ENCODE results near the gene NOTCH2.
"Not testable (repeated sequence)": the region's sequence is repeated elsewhere in the genome, so short reads cannot be mapped to it uniquely, and the experiment has no call there.

NOTCH2 gene

DNA sequence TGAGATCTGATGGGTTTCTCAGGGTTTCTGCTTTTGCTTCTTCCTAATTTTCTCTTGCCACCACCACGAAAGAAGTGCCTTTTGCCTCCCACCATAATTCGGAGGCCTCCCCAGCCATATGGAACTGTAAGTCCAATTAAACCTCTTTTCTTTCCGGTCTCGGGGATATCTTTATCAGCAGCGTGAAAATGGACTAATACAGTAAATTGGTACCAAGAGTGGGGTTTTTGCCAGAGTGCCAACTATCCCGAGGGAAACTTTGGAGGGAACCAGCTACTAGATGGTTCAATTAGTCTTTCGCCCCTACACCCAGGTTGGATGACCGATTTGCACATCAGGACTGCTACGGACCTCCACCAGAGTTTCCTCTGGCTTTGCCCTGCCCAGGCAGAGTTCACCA is 68.4 kb downstream of the NOTCH2 start:
- H3K4me3 ChIP-seq; H3K4me1 ChIP-seq; H3K36me3 ChIP-seq (replicated peaks); in situ Hi-C loops (cut with MboI; ENCODE audit: low sequenced_read_pairs); H3K9me3 ChIP-seq; H3K27me3 ChIP-seq (ENCODE audit: low read depth); DNase-seq (ENCODE audit: low spot score in 2 of 2): not testable (repeated sequence)

GRCh38 chr1:119996731-119997312 is 72.6 kb downstream of the NOTCH2 start:
- H3K4me3 ChIP-seq; DNase-seq (ENCODE audit: low spot score in 2 of 2); in situ Hi-C loops (cut with MboI; ENCODE audit: low sequenced_read_pairs); H3K4me1 ChIP-seq; H3K27me3 ChIP-seq (ENCODE audit: low read depth); H3K36me3 ChIP-seq (replicated peaks); H3K9me3 ChIP-seq: not testable (repeated sequence)

- in situ Hi-C loops (cut with MboI; ENCODE audit: low sequenced_read_pairs); H3K4me1 ChIP-seq; H3K27me3 ChIP-seq (ENCODE audit: low read depth); DNase-seq (ENCODE audit: low spot score in 2 of 2); H3K4me3 ChIP-seq; H3K36me3 ChIP-seq (replicated peaks); H3K9me3 ChIP-seq: not testable (repeated sequence)
Observed at GRCh38 chr1:119995975-119996374, 73.5 kb downstream of the NOTCH2 start.

DNA sequence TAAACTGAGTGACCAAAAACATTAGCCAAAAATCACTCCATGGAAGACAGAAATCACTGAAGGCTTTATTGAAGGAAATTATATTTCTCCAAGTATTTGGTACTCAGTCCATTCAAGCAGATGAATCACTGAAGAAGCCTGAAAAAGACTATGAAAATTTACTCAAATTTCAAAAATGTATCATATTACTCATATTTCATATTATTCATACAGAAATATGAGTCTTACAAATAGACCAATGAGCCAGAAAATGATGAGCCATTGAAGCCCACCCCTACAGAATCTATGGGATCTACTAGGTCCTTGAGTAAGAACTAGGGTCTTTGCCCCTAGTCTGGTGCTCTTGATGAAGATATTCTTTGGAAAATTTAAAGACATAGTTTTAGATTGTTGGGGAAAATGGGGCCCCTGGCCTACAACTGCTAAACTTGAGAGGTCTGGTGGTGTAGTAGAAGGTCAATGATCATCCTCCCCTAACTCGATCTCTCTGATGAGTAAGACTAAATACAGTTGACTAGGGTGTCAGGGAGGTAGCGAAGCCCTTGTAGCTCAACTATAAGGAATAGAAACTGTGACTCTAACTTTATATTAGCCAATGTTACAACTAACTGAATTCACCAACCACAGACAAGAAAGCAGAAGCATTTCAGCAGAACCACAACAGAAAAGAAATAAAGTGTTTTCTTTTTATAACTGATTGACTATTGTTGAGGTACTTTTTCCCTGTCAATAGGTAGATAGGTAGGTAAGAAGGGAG is 81.0 kb downstream of the NOTCH2 start:
- Histone ChIP-seq H3K36me3 (replicated peaks) (peaks cover 7% of the 10 kb centered on the region; the same call in 1 of the 2 replicates), H3K9me3 (no peaks in the 10 kb centered on the region), H3K4me1 (no peaks in the 10 kb centered on the region), H3K4me3 (no peak overlapping the region), H3K27me3 (ENCODE audit: low read depth) (no peaks in the 10 kb centered on the region)
- in situ Hi-C loops (cut with MboI; ENCODE audit: low sequenced_read_pairs): no loop called here
- no peak for DNase-seq (ENCODE audit: low spot score in 2 of 2)

GRCh38 chr1:119987686-119988085 is 81.8 kb downstream of the NOTCH2 start:
- DNase-seq (ENCODE audit: low spot score in 2 of 2): no peak
- Histone ChIP-seq H3K27me3 (ENCODE audit: low read depth) (no peaks in the 10 kb centered on the region), H3K36me3 (replicated peaks) (peaks cover 7% of the 10 kb centered on the region; the same call in 1 of the 2 replicates), H3K9me3 (no peaks in the 10 kb centered on the region), H3K4me3 (no peak overlapping the region), H3K4me1 (no peaks in the 10 kb centered on the region)
- in situ Hi-C loops (cut with MboI; ENCODE audit: low sequenced_read_pairs): no loop called here

DNA sequence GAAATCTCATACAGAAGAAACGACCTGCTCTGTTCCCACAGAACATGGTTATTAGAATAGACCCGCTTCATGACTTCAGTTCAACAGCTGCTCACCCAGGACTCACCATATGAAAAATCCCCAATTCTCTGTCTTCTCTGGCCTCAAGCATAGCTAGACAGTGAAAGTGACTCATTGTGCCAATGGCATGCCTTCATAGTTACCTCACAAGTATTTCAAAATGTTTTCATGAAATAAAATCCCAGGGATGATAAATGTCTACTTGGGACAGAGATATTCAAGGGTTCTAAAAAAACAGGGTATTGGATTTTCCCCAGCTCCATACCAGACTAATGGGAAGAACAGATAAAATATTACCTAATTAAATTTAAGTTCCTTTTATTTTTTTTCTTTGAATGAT is 82.3 kb downstream of the NOTCH2 start:
- Histone ChIP-seq H3K4me1 (no peaks in the 10 kb centered on the region), H3K36me3 (replicated peaks) (peaks cover 7% of the 10 kb centered on the region; the same call in 1 of the 2 replicates), H3K9me3 (no peaks in the 10 kb centered on the region), H3K27me3 (ENCODE audit: low read depth) (no peaks in the 10 kb centered on the region), H3K4me3 (no peak overlapping the region)
- no peak for DNase-seq (ENCODE audit: low spot score in 2 of 2)
- in situ Hi-C loops (cut with MboI; ENCODE audit: low sequenced_read_pairs): no loop called here

DNA sequence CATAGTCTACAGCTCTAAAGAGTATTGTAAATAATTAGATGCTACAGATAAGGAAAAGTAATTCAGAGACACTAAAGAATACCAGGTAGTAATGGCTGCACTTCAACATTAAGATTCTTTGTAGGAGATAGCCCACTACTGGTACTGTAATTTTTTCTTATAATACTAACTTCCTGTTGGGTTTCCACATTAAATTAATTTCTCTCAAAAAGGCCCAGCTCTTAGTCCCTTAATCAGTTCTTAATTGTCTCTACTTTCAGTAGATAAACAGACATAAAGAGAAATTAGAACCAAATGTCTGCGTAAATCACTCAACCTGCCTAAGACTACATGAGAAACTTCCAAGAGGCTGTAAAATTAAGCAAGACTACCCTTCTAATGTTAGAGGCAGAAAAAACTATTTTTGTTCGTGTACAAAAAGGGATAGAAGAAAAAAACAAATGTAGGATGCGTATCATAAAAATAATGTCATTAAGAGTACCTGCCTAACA is 83.4 kb downstream of the NOTCH2 start:
- Histone ChIP-seq H3K27me3 (ENCODE audit: low read depth) (no peaks in the 10 kb centered on the region), H3K36me3 (replicated peaks) (peaks cover 7% of the 10 kb centered on the region; the same call in 1 of the 2 replicates), H3K4me3 (no peak overlapping the region), H3K4me1 (no peaks in the 10 kb centered on the region), H3K9me3 (no peaks in the 10 kb centered on the region)
- in situ Hi-C loops (cut with MboI; ENCODE audit: low sequenced_read_pairs): no loop called here
- DNase-seq (ENCODE audit: low spot score in 2 of 2): no peak

DNA sequence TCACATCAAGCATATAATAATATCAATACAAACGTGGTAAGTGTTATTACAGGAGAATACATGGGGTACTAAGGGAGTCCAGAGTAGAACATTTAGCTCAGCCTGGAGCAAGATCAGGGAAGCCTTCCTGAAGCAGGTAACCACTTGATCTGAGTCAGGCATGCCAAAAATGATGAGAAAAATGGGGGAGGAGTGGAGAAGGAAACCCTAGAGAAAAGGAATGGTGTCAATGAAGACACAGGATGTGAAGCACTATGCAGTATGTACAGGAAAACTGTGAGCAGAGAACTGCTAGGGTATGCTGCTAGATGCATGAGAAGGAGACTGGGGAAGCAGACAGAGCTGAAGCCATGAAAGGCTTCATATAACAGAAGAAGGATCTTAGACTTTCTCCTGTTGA is 84.7 kb downstream of the NOTCH2 start:
- DNase-seq (ENCODE audit: low spot score in 2 of 2): no peak
- Histone ChIP-seq H3K27me3 (ENCODE audit: low read depth) (no peaks in the 10 kb centered on the region), H3K4me3 (no peak overlapping the region), H3K9me3 (no peaks in the 10 kb centered on the region), H3K4me1 (no peaks in the 10 kb centered on the region), H3K36me3 (replicated peaks) (peaks cover 7% of the 10 kb centered on the region; the same call in 1 of the 2 replicates)
- in situ Hi-C loops (cut with MboI; ENCODE audit: low sequenced_read_pairs): no loop called here

- H3K27me3 ChIP-seq (ENCODE audit: low read depth): no peaks in the 10 kb centered on the region
- H3K4me3 ChIP-seq: no peak overlapping the region
- peaks cover 7% of the 10 kb centered on the region; the same call in 1 of the 2 replicates for H3K36me3 ChIP-seq (replicated peaks)
- H3K4me1 ChIP-seq: no peaks in the 10 kb centered on the region
- no peak for DNase-seq (ENCODE audit: low spot score in 2 of 2)
- in situ Hi-C loops (cut with MboI; ENCODE audit: low sequenced_read_pairs): no loop called here
- H3K9me3 ChIP-seq: no peaks in the 10 kb centered on the region
Observed at GRCh38 chr1:119981986-119982815, 87.3 kb downstream of the NOTCH2 start.

- in situ Hi-C loops (cut with MboI; ENCODE audit: low sequenced_read_pairs): no loop called here
- no peaks in the 10 kb centered on the region for H3K4me1 ChIP-seq
- no peak for DNase-seq (ENCODE audit: low spot score in 2 of 2)
- no peaks in the 10 kb centered on the region for H3K9me3 ChIP-seq
- peaks cover 6% of the 10 kb centered on the region; the same call in 1 of the 2 replicates for H3K36me3 ChIP-seq (replicated peaks)
- H3K27me3 ChIP-seq (ENCODE audit: low read depth): no peaks in the 10 kb centered on the region
- no peak overlapping the region for H3K4me3 ChIP-seq
Observed at GRCh38 chr1:119981496-119981895, 88.0 kb downstream of the NOTCH2 start.

GRCh38 chr1:119978018-119978505 is 91.4 kb downstream of the NOTCH2 start:
- no peaks in the 10 kb centered on the region for H3K9me3 ChIP-seq
- H3K27me3 ChIP-seq (ENCODE audit: low read depth): no peaks in the 10 kb centered on the region
- in situ Hi-C loops (cut with MboI; ENCODE audit: low sequenced_read_pairs): no loop called here
- H3K4me3 ChIP-seq: no peak overlapping the region
- no peak for DNase-seq (ENCODE audit: low spot score in 2 of 2)
- H3K36me3 ChIP-seq (replicated peaks): no peaks in the 10 kb centered on the region; the same call in 1 of the 2 replicates
- H3K4me1 ChIP-seq: no peaks in the 10 kb centered on the region

GRCh38 chr1:119977113-119977736 is 92.2 kb downstream of the NOTCH2 start:
- H3K9me3 ChIP-seq; H3K27me3 ChIP-seq (ENCODE audit: low read depth); H3K4me3 ChIP-seq; DNase-seq (ENCODE audit: low spot score in 2 of 2); in situ Hi-C loops (cut with MboI; ENCODE audit: low sequenced_read_pairs); H3K4me1 ChIP-seq; H3K36me3 ChIP-seq (replicated peaks): not testable (repeated sequence)

DNA sequence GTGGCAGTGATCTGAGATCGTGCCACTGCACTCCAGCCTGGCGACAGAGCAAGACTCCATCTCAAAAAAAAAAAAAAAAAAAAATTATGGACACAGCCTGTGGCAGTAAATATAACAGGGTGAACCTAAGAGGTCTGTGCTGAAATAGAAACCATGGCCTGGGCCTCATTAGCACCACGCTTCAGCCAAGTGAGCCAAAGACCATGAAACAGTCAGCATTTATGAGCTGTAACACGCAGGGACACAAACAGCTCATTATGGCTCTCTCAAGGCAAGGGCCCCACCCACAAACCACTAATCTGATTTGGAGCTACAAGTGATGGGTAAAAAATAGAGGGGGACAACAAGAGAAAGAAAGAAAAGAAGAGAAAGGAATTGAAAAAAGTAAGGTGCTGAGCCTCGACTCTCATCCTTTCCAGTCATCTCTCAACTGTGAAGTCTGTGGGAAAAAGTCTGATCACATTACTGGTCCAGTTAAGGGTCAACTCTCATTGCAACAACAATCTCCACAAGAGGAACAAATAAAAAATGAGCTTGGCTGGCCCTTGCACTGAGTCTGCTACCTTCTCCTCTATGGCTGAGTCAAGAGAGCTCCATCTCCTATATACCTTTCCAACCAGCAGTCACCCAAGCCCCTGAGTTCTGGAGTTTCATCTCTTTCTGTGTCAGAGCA is 93.7 kb downstream of the NOTCH2 start:
- in situ Hi-C loops (cut with MboI; ENCODE audit: low sequenced_read_pairs); H3K4me3 ChIP-seq; H3K36me3 ChIP-seq (replicated peaks); DNase-seq (ENCODE audit: low spot score in 2 of 2); H3K9me3 ChIP-seq; H3K4me1 ChIP-seq; H3K27me3 ChIP-seq (ENCODE audit: low read depth): not testable (repeated sequence)

Measured in HAP-1 (cell line).